K562 (cell line): ENCODE measurements around the gene PET117. TPM values are rescaled to one million over a fixed set of nuclear protein-coding genes. Genes with fewer than 3 reads are reported as not detected.

ENCODE experiments used
- BRF1 ChIP-seq: IDR thresholded peaks from 3 replicates; pipeline ENCODE4 v1.6.1; 2011; ENCODE audit warnings: borderline replicate concordance, mild to moderate bottlenecking; ENCODE audit not compliant: insufficient read length; ENCODE audit errors: extremely low read depth
- FIP1L1 ChIP-seq: fragments of 200-400 bp; formaldehyde crosslinking; IDR thresholded peaks from 2 replicates; pipeline ENCODE4 v1.6.1; 2018; ENCODE audit warnings: mild to moderate bottlenecking, low read depth, low read length; ENCODE audit not compliant: poor library complexity, severe bottlenecking
- FOXJ3 ChIP-seq: sonication (generic); formaldehyde crosslinking; IDR thresholded peaks from 2 replicates; pipeline ENCODE4 v1.4.0; 2020; ENCODE audit warnings: mild to moderate bottlenecking, missing genetic modification reagents
- HDAC3 ChIP-seq: fragments of 450-650 bp; IDR thresholded peaks from 2 replicates; pipeline ENCODE4 v1.6.1; 2018; ENCODE audit warnings: borderline replicate concordance, mild to moderate bottlenecking, moderate library complexity; ENCODE audit not compliant: partially characterized antibody
- NCOA2 ChIP-seq, 2 experiments: fragments of 450-650 bp; IDR thresholded peaks; 2 replicates each; pipeline ENCODE4 v1.6.1; 2018; ENCODE audit warnings: mild to moderate bottlenecking in 2 of 2, moderate library complexity in 1 of 2; ENCODE audit not compliant: partially characterized antibody in 2 of 2
- PHF20 ChIP-seq: fragments of 450-650 bp; IDR thresholded peaks from 2 replicates; pipeline ENCODE4 v1.6.1; 2018; ENCODE audit not compliant: partially characterized antibody
- PTRF ChIP-seq: fragments of 450-650 bp; IDR thresholded peaks from 2 replicates; pipeline ENCODE4 v1.6.1; 2016; ENCODE audit warnings: mild to moderate bottlenecking, missing genetic modification characterization, missing compliant biosample characterization
- RAD21 ChIP-seq, 2 experiments: fragments of 250-450 bp in 1 of 2; fragments of 450-650 bp in 1 of 2; sonication (Bioruptor Pico) in 1 of 2; formaldehyde crosslinking in 1 of 2; IDR thresholded peaks in 1 of 2; conservative IDR thresholded peaks in 1 of 2; 2 replicates each; pipeline versions ENCODE4 v1.4.0 to v1.8.0; 2020 to 2022; ENCODE audit warnings: mild to moderate bottlenecking in 2 of 2, moderate library complexity in 1 of 2
- TAF1 ChIP-seq: IDR thresholded peaks from 2 replicates; pipeline ENCODE4 v1.6.1; 2011; ENCODE audit warnings: mild to moderate bottlenecking, low read length, moderate library complexity; ENCODE audit not compliant: insufficient read depth, control insufficient read depth, severe bottlenecking; ENCODE audit errors: extremely low read depth
- XRCC3 ChIP-seq: fragments of 450-650 bp; IDR thresholded peaks from 2 replicates; pipeline ENCODE4 v1.6.1; 2017; ENCODE audit warnings: mild to moderate bottlenecking, moderate library complexity
- ZBTB5 ChIP-seq: fragments of 450-650 bp; IDR thresholded peaks from 2 replicates; pipeline ENCODE4 v1.6.1; 2017; ENCODE audit warnings: antibody characterized with exemption
- ZKSCAN3 ChIP-seq: fragments of 250-450 bp; sonication (Bioruptor Pico); IDR thresholded peaks from 2 replicates; pipeline ENCODE4 v1.4.0; 2020
- ZNF347 ChIP-seq: fragments of 450-650 bp; formaldehyde crosslinking; IDR thresholded peaks from 2 replicates; pipeline ENCODE4 v1.4.0; 2020; ENCODE audit warnings: low read depth, mild to moderate bottlenecking, moderate library complexity
- ZNF354B ChIP-seq: fragments of 250-450 bp; sonication (Bioruptor Pico); IDR thresholded peaks from 2 replicates; pipeline ENCODE4 v1.4.0; 2020
- polyA plus RNA-seq, 8 experiments: library from polyadenylated mRNA; depleted of rRNA in 4 of 8; stranded (reverse) in 5 of 8; unstranded in 3 of 8; fragments of >200 nt; fragmentation: Nextera tagmentation in 2 of 8; fragmentation: Illumina TruSeq in 1 of 8; extraction: Ambion mirVana in 2 of 8; extraction: Trizol in 1 of 8; gene quantifications; 2 replicates each; pipeline versions ENCODE4 v1.2.1 to v1.2.3, GENCODE V29; 2011 to 2014; ENCODE audit warnings: inconsistent platforms in 1 of 8, missing spikeins in 1 of 8
- total RNA-seq, 7 experiments: library from RNA; depleted of rRNA in 6 of 7; stranded (reverse); fragments of >200 nt in 6 of 7; fragmentation: Illumina TruSeq in 2 of 7; extraction: Trizol in 2 of 7; gene quantifications; 2 replicates each; pipeline versions ENCODE4 v1.2.1 to v1.2.3, GENCODE V29; 2011 to 2021; ENCODE audit warnings: low replicate concordance in 1 of 7
- TF ChIP-seq, protein P1 (sequence below): sonication (generic); formaldehyde crosslinking; IDR thresholded peaks from 2 replicates; pipeline ENCODE4 v1.8.0; 2022; ENCODE audit warnings: missing genetic modification reagents, mild to moderate bottlenecking, moderate library complexity, borderline replicate concordance
- TF ChIP-seq, protein P2 (sequence below): fragments of 200-400 bp; formaldehyde crosslinking; IDR thresholded peaks from 2 replicates; pipeline ENCODE4 v1.6.1; 2017; ENCODE audit warnings: mild to moderate bottlenecking, low read depth, low read length, moderate library complexity
- TF ChIP-seq, protein P3 (sequence below): fragments of 250-450 bp; sonication (Bioruptor Pico); IDR thresholded peaks from 2 replicates; pipeline ENCODE4 v1.5.0; 2021

PET117 gene
- total and polyA plus RNA-seq, 9 of the 15 experiments (the other 6 are each of a cell fraction or from before 2014, with no cell fraction given) = 7.1 to 18.2 (median 12.4) TPM

- TF ChIP-seq RAD21 (CRISPR knock-in tag; conservative IDR thresholded peaks at IDR 0.05 in 1 of 2, IDR thresholded peaks at IDR 0.05 in 1 of 2) (no peak), NCOA2 (IDR thresholded peaks at IDR 0.05; ENCODE audit: partially characterized antibody in 2 of 2) (no peak), ZKSCAN3 (CRISPR knock-in tag) (no peak), ZNF354B (CRISPR knock-in tag) (no peak), TAF1 (peak; percentile 66), FOXJ3 (no peak), HDAC3 (no peak), PHF20 (peak; percentile 89), PTRF (tag) (no peak), BRF1 (no peak), ZNF347 (CRISPR knock-in tag) (no peak), FIP1L1 (no peak), ZBTB5 (no peak), XRCC3 (no peak)
- TF ChIP-seq, protein P1, sequence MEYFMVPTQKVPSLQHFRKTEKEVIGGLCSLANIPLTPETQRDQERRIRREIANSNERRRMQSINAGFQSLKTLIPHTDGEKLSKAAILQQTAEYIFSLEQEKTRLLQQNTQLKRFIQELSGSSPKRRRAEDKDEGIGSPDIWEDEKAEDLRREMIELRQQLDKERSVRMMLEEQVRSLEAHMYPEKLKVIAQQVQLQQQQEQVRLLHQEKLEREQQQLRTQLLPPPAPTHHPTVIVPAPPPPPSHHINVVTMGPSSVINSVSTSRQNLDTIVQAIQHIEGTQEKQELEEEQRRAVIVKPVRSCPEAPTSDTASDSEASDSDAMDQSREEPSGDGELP = peak; percentile 78
- TF ChIP-seq, protein P2, sequence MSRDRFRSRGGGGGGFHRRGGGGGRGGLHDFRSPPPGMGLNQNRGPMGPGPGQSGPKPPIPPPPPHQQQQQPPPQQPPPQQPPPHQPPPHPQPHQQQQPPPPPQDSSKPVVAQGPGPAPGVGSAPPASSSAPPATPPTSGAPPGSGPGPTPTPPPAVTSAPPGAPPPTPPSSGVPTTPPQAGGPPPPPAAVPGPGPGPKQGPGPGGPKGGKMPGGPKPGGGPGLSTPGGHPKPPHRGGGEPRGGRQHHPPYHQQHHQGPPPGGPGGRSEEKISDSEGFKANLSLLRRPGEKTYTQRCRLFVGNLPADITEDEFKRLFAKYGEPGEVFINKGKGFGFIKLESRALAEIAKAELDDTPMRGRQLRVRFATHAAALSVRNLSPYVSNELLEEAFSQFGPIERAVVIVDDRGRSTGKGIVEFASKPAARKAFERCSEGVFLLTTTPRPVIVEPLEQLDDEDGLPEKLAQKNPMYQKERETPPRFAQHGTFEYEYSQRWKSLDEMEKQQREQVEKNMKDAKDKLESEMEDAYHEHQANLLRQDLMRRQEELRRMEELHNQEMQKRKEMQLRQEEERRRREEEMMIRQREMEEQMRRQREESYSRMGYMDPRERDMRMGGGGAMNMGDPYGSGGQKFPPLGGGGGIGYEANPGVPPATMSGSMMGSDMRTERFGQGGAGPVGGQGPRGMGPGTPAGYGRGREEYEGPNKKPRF = no peak
- TF ChIP-seq, protein P3, sequence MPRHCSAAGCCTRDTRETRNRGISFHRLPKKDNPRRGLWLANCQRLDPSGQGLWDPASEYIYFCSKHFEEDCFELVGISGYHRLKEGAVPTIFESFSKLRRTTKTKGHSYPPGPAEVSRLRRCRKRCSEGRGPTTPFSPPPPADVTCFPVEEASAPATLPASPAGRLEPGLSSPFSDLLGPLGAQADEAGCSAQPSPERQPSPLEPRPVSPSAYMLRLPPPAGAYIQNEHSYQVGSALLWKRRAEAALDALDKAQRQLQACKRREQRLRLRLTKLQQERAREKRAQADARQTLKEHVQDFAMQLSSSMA = no peak
Observed at GRCh38 chr20:18137412-18138265, at the start of gene PET117, which contains the start of gene KAT14 (continued).
